Adrenal gland (tissue), 5 donors: ENCODE data around the gene TPRN.

ENCODE experiments used
- CTCF ChIP-seq, 6 experiments: fragments of 450-650 bp in 4 of 6; fragments of 200-600 bp in 2 of 6; sonication (generic) in 1 of 6; IDR thresholded peaks; 1 replicate in 5 of 6; 2 replicates in 1 of 6; pipeline versions ENCODE4 v1.5.1 to v1.8.0; 2016 to 2021; ENCODE audit warnings: antibody characterized with exemption in 6 of 6, mild to moderate bottlenecking in 2 of 6, moderate library complexity in 1 of 6
- POLR2A ChIP-seq, 2 donors: fragments of 450-650 bp; IDR thresholded peaks; one replicate each; pipeline ENCODE4 v1.6.1; 2017; ENCODE audit warnings: antibody characterized with exemption in 2 of 2, mild to moderate bottlenecking in 2 of 2, moderate library complexity in 1 of 2
- donor health status: DM: no; HTN: no; CAD: no.

- TF ChIP-seq POLR2A (IDR thresholded peaks at IDR 0.05) (no peak), CTCF (IDR thresholded peaks at IDR 0.05) (no peak)
Observed at GRCh38 chr9:137230705-137231371, 30.3 kb upstream of the TPRN start, which contains the start of gene SLC34A3.
